Prostate gland (tissue), 2 donors: ENCODE results near the gene MYDGF. TPM values are rescaled to one million over a fixed set of nuclear protein-coding genes. Genes with fewer than 3 reads are reported as not detected.

ENCODE experiments used
- DNase-seq: peaks from one replicate; pipeline ENCODE4 v3.0.0-alpha.2; 2019; ENCODE audit warnings: low spot score
- H3K27ac ChIP-seq, 2 donors: fragments of 200-600 bp; sonication (generic); 2 replicates each; pipeline ENCODE4 v1.5.1; 2017 to 2019
- H3K27me3 ChIP-seq: fragments of 200-600 bp; sonication (generic); replicated peaks from 2 replicates; pipeline ENCODE4 v1.5.1; 2019; ENCODE audit not compliant: insufficient read depth
- H3K36me3 ChIP-seq, 2 donors: fragments of 200-600 bp; sonication (generic); 1 replicate in 1 of 2; 2 replicates in 1 of 2; pipeline versions ENCODE4 v1.5.1 to v1.8.1; 2017 to 2019
- H3K4me1 ChIP-seq: fragments of 200-600 bp; sonication (generic); replicated peaks from 2 replicates; pipeline ENCODE4 v1.5.1; 2019
- H3K4me3 ChIP-seq, 2 donors: fragments of 200-600 bp; sonication (generic); 2 replicates each; pipeline ENCODE4 v1.5.1; 2017 to 2019
- H3K9me3 ChIP-seq: fragments of 200-600 bp; sonication (generic); 2 replicates; pipeline ENCODE4 v1.5.1; 2017
- CTCF ChIP-seq, 4 experiments: fragments of 200-600 bp in 2 of 4; fragments of 450-650 bp in 2 of 4; sonication (generic) in 2 of 4; IDR thresholded peaks; 1 replicate in 3 of 4; 2 replicates in 1 of 4; pipeline ENCODE4 v1.5.1; 2016 to 2019; ENCODE audit warnings: antibody characterized with exemption in 4 of 4, mild to moderate bottlenecking in 2 of 4, moderate library complexity in 2 of 4
- POLR2A ChIP-seq: fragments of 450-650 bp; IDR thresholded peaks from one replicate; pipeline ENCODE4 v1.6.1; 2016; ENCODE audit warnings: antibody characterized with exemption, mild to moderate bottlenecking
- POLR2AphosphoS5 ChIP-seq: sonication (generic); formaldehyde crosslinking; IDR thresholded peaks from one replicate; pipeline ENCODE4 v1.6.1; 2017; ENCODE audit warnings: antibody characterized with exemption
- WGBS: methylation state at CpG from one replicate; pipeline ENCODE4 v1.1.5; 2018; 5-methylcytosine and 5-hydroxymethylcytosine counted together
- intact Hi-C: fragments of 100-400 bp; cut with DNase I; formaldehyde crosslinking; loops from one replicate; pipeline ENCODE4 v1.14.2; 2022
- total RNA-seq, 2 donors: library from RNA; depleted of rRNA; stranded (reverse); fragments of >200 nt; gene quantifications; one replicate each; pipeline ENCODE4 v1.1.0, GENCODE V29; 2016

MYDGF gene
- total RNA-seq, 2 donors from 2014 or later: 70.9 to 116 TPM

- no peaks in the 10 kb centered on the region for H3K27me3 ChIP-seq
- WGBS: 53% methylated on average over 6 of the region's 6 CpGs
- H3K36me3 ChIP-seq: no peaks in the 10 kb centered on the region
- H3K27ac ChIP-seq: no peak overlapping the region
- no peak overlapping the region for H3K4me3 ChIP-seq
- no peaks in the 10 kb centered on the region for H3K4me1 ChIP-seq
- intact Hi-C loops: no loop called here
- DNase-seq: no peak
- TF ChIP-seq POLR2A (no peak), CTCF (IDR thresholded peaks at IDR 0.05) (no peak), POLR2AphosphoS5 (no peak)
- no peaks in the 10 kb centered on the region for H3K9me3 ChIP-seq
These were observed 45.3 kb downstream of the MYDGF start for GRCh38 chr19:4624733-4625362.

GRCh38 chr19:4624301-4624700 is 45.8 kb downstream of the MYDGF start:
- 78% methylated on average over 5 of the region's 5 CpGs for WGBS

GRCh38 chr19:4622695-4623421 is 47.3 kb downstream of the MYDGF start:
- Histone ChIP-seq H3K4me1 (no peaks in the 10 kb centered on the region), H3K27me3 (no peaks in the 10 kb centered on the region), H3K27ac (no peak overlapping the region), H3K36me3 (no peaks in the 10 kb centered on the region), H3K4me3 (no peak overlapping the region), H3K9me3 (no peaks in the 10 kb centered on the region)
- 33% methylated on average over 12 of the region's 12 CpGs for WGBS
- no peak for TF ChIP-seq POLR2AphosphoS5
- TF ChIP-seq CTCF (IDR thresholded peaks at IDR 0.05): no peak
- no peak for TF ChIP-seq POLR2A
- intact Hi-C loops: no loop called here
- DNase-seq: no peak

More at GRCh38 chr19:4624301-4624700, 45.8 kb downstream of the MYDGF start:
- no peak overlapping the region for H3K27ac ChIP-seq
- no peaks in the 10 kb centered on the region for H3K36me3 ChIP-seq
- no peaks in the 10 kb centered on the region for H3K4me1 ChIP-seq
- intact Hi-C loops: no loop called here
- no peaks in the 10 kb centered on the region for H3K27me3 ChIP-seq
- no peak for DNase-seq
- H3K4me3 ChIP-seq: no peak overlapping the region
- no peak for TF ChIP-seq POLR2A
- no peaks in the 10 kb centered on the region for H3K9me3 ChIP-seq

GRCh38 chr19:4620675-4621074 is 49.5 kb downstream of the MYDGF start:
- no peaks in the 10 kb centered on the region for H3K9me3 ChIP-seq
- no peak for DNase-seq

More at GRCh38 chr19:4620675-4621074, 49.5 kb downstream of the MYDGF start:
- Histone ChIP-seq H3K27ac (no peak overlapping the region), H3K4me1 (no peaks in the 10 kb centered on the region), H3K27me3 (no peaks in the 10 kb centered on the region), H3K4me3 (no peak overlapping the region), H3K36me3 (no peaks in the 10 kb centered on the region)
- no peak for TF ChIP-seq POLR2AphosphoS5
- TF ChIP-seq CTCF (IDR thresholded peaks at IDR 0.05): no peak
- TF ChIP-seq POLR2A: no peak
- 49% methylated on average over 2 of the region's 2 CpGs for WGBS
- intact Hi-C loops: no loop called here
